ENCODE data around the gene SLC44A1.

Gene SLC44A1

GRCh38 chr9:105297442-105298075 lies 53.1 kb downstream of the SLC44A1 start:
- Histone ChIP-seq H3K27me3 (ENCODE audit: control insufficient read depth, insufficient read depth, low read length) (no peaks in the 10 kb centered on the region), H3K36me3 (ENCODE audit: control insufficient read depth, insufficient read depth, low read length) (no peaks in the 10 kb centered on the region; the same call in 1 of the 2 replicates), H3K4me1 (ENCODE audit: control insufficient read depth, insufficient read depth, low read length) (no peaks in the 10 kb centered on the region; the same call in none of the 2 replicates), H3K4me3 (ENCODE audit: low read length) (no peak overlapping the region), H3K9me3 (ENCODE audit: control insufficient read depth, insufficient read depth, low read length) (no peaks in the 10 kb centered on the region), H3K27ac (ENCODE audit: low read length) (no peak overlapping the region)
- DNase-seq (ENCODE audit: low read depth, low spot score), result no peak
- no CpG with 5 or more reads among the region's 14 CpGs for WGBS (ENCODE audit: insufficient coverage, insufficient read length)

DNA sequence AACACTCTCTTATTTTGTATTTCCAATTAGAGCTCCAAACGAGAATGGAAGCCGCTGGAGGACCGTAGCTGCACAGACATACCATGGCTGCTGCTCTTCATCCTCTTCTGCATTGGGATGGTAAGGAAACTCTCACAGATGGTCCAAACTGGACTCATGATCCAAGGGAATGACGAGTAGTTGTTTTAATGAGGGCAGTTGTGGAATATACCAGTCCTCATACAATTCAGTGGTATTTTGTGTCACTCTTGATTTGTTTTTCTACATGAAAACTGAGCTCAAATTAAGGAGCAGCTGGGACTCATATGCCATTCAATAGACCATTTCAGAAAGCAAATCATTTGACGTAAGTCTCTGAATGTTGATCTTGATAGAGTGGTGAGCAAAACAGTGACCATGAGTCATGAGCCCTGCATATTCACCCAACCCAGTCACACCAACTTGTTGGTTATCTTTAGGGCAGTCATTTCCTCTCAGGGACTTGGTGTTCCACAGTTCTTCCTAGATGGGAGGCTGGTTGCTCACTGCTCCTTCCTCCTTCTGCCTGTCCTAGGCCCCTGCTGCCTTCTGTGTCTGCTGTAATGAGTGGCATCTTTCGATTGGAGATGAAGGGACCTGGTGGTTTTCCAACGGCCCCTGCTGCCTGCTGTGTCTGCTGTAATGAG lies 54.9 kb downstream of the SLC44A1 start:
- Histone ChIP-seq H3K9me3 (ENCODE audit: control insufficient read depth, insufficient read depth, low read length) (no peaks in the 10 kb centered on the region), H3K27me3 (ENCODE audit: control insufficient read depth, insufficient read depth, low read length) (no peaks in the 10 kb centered on the region), H3K4me3 (ENCODE audit: low read length) (no peak overlapping the region), H3K4me1 (ENCODE audit: control insufficient read depth, insufficient read depth, low read length) (no peaks in the 10 kb centered on the region; the same call in none of the 2 replicates), H3K36me3 (ENCODE audit: control insufficient read depth, insufficient read depth, low read length) (no peaks in the 10 kb centered on the region; the same call in 1 of the 2 replicates), H3K27ac (ENCODE audit: low read length) (no peak overlapping the region)
- WGBS (ENCODE audit: insufficient coverage, insufficient read length), result no CpG with 5 or more reads among the region's 7 CpGs
- no peak for DNase-seq (ENCODE audit: low read depth, low spot score)

GRCh38 chr9:105302728-105303127 lies 58.3 kb downstream of the SLC44A1 start:
- Histone ChIP-seq H3K4me3 (ENCODE audit: low read length) (no peak overlapping the region), H3K9me3 (ENCODE audit: control insufficient read depth, insufficient read depth, low read length) (no peaks in the 10 kb centered on the region), H3K36me3 (ENCODE audit: control insufficient read depth, insufficient read depth, low read length) (no peaks in the 10 kb centered on the region; the same call in 1 of the 2 replicates), H3K27ac (ENCODE audit: low read length) (no peak overlapping the region), H3K27me3 (ENCODE audit: control insufficient read depth, insufficient read depth, low read length) (no peaks in the 10 kb centered on the region), H3K4me1 (ENCODE audit: control insufficient read depth, insufficient read depth, low read length) (no peaks in the 10 kb centered on the region)
- DNase-seq (ENCODE audit: low read depth, low spot score), result no peak
- WGBS (ENCODE audit: insufficient coverage, insufficient read length), result no CpG with 5 or more reads among the region's 2 CpGs

DNA sequence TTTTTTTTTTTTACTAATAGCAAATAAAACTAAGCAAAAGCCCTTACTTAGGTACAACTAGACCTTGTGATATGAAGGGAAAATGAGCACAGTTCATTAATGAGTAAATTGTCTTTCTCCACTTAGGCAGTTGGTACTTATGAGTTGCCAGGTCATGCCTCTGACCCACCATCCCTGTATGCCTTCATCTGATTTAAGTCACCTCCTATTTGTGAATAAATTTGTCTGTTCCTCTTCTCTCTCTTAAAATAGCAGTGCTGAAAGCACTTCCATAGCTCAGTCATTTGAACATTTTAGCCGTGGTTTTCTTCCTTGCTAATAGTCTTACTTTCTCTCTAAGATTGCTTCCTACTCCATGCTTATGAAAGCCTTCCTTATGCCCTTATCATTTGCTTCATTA lies 61.4 kb downstream of the SLC44A1 start:
- Histone ChIP-seq H3K4me3 (ENCODE audit: low read length) (no peak overlapping the region), H3K4me1 (ENCODE audit: control insufficient read depth, insufficient read depth, low read length) (no peaks in the 10 kb centered on the region), H3K27me3 (ENCODE audit: control insufficient read depth, insufficient read depth, low read length) (no peaks in the 10 kb centered on the region), H3K36me3 (ENCODE audit: control insufficient read depth, insufficient read depth, low read length) (no peaks in the 10 kb centered on the region), H3K9me3 (ENCODE audit: control insufficient read depth, insufficient read depth, low read length) (no peaks in the 10 kb centered on the region), H3K27ac (ENCODE audit: low read length) (no peak overlapping the region)
- WGBS (ENCODE audit: insufficient coverage, insufficient read length), result no CpG with 5 or more reads among the region's 1 CpG
- DNase-seq (ENCODE audit: low read depth, low spot score), result no peak

- no peak for DNase-seq (ENCODE audit: low read depth, low spot score)
- Histone ChIP-seq H3K27me3 (ENCODE audit: control insufficient read depth, insufficient read depth, low read length) (no peaks in the 10 kb centered on the region), H3K9me3 (ENCODE audit: control insufficient read depth, insufficient read depth, low read length) (no peaks in the 10 kb centered on the region), H3K4me1 (ENCODE audit: control insufficient read depth, insufficient read depth, low read length) (no peaks in the 10 kb centered on the region), H3K27ac (ENCODE audit: low read length) (no peak overlapping the region), H3K4me3 (ENCODE audit: low read length) (no peak overlapping the region), H3K36me3 (ENCODE audit: control insufficient read depth, insufficient read depth, low read length) (no peaks in the 10 kb centered on the region)
- WGBS (ENCODE audit: insufficient coverage, insufficient read length), result 100% methylated on average over 2 of the region's 5 CpGs
Observed at GRCh38 chr9:105306351-105307140, 62.1 kb downstream of the SLC44A1 start.

DNA sequence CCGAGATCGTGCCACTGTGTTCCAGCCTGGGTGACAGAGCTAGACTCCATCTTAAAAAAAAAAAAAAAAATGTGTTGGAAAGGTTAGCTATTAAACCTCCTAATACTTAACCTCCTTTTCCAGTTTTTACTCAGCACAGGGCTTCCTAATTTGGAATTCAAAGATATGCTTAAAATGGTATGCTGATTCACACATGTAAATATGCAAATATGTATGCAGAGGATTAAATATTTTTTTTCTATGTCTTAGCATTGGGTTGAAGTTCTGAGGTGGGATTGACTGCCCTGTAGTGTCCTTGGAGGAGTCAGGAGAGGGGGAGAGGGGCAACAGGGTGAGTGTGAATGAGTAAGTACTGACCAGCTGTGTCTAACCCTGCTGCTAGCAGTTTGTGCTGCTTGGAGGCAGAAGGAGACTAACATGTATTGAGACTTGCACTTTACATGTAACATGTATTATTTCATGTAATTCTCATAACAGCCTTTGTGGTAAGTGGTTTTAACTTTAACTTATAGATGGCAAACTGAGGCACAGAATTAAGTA lies 63.2 kb downstream of the SLC44A1 start:
- Histone ChIP-seq H3K4me1 (ENCODE audit: control insufficient read depth, insufficient read depth, low read length) (no peaks in the 10 kb centered on the region), H3K27ac (ENCODE audit: low read length) (no peak overlapping the region), H3K36me3 (ENCODE audit: control insufficient read depth, insufficient read depth, low read length) (no peaks in the 10 kb centered on the region), H3K9me3 (ENCODE audit: control insufficient read depth, insufficient read depth, low read length) (no peaks in the 10 kb centered on the region), H3K27me3 (ENCODE audit: control insufficient read depth, insufficient read depth, low read length) (no peaks in the 10 kb centered on the region), H3K4me3 (ENCODE audit: low read length) (no peak overlapping the region)
- WGBS (ENCODE audit: insufficient coverage, insufficient read length), result no CpG with 5 or more reads among the region's 2 CpGs
- DNase-seq (ENCODE audit: low read depth, low spot score), result no peak

DNA sequence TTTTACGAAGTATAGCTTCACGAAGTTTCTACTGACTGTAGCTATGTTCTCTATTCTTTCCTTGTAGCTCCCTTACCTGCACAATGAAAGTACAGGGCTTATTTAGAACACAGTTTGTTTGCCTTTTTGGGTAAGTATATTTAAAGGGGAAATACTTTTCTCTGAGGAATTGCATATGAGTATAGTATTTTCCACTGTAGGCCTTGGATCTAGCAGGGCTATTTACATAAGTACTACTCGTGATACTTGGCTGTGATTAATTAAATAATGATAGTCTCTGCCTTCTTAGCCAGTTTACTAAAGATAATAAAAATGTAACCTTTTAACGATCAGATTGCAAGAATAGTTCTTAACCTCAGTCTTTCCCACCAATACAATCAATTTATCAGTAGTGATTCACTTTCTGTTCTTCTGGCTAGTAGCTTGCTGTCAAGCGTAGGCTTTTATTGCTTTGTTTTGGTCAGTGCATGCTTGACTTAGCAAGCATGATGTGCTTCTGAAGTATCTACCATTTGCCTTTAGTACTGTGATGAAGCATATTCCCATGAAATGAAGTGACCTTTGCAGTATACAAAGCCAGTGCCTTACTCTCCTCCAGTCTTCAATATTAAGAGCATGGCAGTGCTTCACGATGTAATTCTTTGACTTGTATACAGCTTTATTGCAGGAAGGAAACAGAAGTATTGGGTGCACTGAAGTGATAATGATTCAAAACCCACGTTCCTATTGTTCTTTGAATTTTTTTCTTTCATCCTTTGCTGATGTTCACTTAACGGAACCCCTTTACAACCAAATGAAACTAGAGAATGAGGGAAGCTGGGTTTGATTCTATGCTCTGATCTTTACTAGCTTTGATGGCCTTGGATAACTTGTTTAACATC lies 64.2 kb downstream of the SLC44A1 start:
- H3K9me3 ChIP-seq (ENCODE audit: control insufficient read depth, insufficient read depth, low read length), result no peaks in the 10 kb centered on the region
- H3K4me3 ChIP-seq (ENCODE audit: low read length), result no peak overlapping the region
- no peaks in the 10 kb centered on the region for H3K36me3 ChIP-seq (ENCODE audit: control insufficient read depth, insufficient read depth, low read length)
- no peak for DNase-seq (ENCODE audit: low read depth, low spot score)
- no CpG with 5 or more reads among the region's 8 CpGs for WGBS (ENCODE audit: insufficient coverage, insufficient read length)
- no peaks in the 10 kb centered on the region for H3K27me3 ChIP-seq (ENCODE audit: control insufficient read depth, insufficient read depth, low read length)
- no peak overlapping the region for H3K27ac ChIP-seq (ENCODE audit: low read length)
- no peaks in the 10 kb centered on the region for H3K4me1 ChIP-seq (ENCODE audit: control insufficient read depth, insufficient read depth, low read length)

DNA sequence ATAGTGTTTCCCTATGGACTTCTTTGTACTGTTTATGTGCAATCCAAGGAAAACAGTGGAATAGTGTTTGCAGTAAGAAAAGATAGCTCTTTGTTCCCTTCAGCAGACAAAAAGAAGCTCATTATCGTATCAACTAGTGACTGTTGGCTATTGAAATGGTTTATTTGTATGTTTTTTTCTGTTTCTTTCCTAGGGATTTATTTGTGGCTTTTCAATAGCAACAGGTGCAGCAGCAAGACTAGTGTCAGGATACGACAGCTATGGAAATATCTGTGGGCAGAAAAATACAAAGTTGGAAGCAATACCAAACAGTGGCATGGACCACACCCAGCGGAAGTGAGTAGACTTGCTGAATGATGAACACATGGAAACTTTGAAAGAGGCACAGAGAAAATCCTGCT lies 65.1 kb downstream of the SLC44A1 start:
- no peak for DNase-seq (ENCODE audit: low read depth, low spot score)
- no CpG with 5 or more reads among the region's 3 CpGs for WGBS (ENCODE audit: insufficient coverage, insufficient read length)
- no peak overlapping the region for H3K27ac ChIP-seq (ENCODE audit: low read length)
- H3K9me3 ChIP-seq (ENCODE audit: control insufficient read depth, insufficient read depth, low read length), result no peaks in the 10 kb centered on the region
- no peaks in the 10 kb centered on the region for H3K27me3 ChIP-seq (ENCODE audit: control insufficient read depth, insufficient read depth, low read length)
- no peaks in the 10 kb centered on the region for H3K36me3 ChIP-seq (ENCODE audit: control insufficient read depth, insufficient read depth, low read length)
- no peaks in the 10 kb centered on the region for H3K4me1 ChIP-seq (ENCODE audit: control insufficient read depth, insufficient read depth, low read length)
- H3K4me3 ChIP-seq (ENCODE audit: low read length), result no peak overlapping the region

DNA sequence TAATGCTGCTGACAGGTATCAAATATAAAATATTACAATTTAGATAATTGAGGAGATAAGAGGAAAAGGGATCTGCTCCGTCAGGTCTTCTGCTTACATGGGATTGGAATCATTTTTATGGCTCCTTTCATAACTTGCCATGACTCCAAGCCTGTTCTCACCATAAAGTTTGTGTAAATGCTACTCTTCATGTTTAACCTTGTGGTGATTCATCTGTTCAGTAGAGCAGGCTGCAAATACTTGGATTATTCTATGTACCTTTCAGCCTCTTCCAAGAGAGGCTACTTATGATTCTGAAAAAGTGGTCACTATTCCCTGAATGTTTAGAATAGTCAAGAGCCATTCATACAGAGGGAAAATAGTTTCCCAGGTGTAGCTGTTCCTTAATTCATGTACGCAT lies 66.9 kb downstream of the SLC44A1 start:
- no peaks in the 10 kb centered on the region for H3K9me3 ChIP-seq (ENCODE audit: control insufficient read depth, insufficient read depth, low read length)
- no peaks in the 10 kb centered on the region for H3K36me3 ChIP-seq (ENCODE audit: control insufficient read depth, insufficient read depth, low read length)
- no peak for DNase-seq (ENCODE audit: low read depth, low spot score)
- WGBS (ENCODE audit: insufficient coverage, insufficient read length), result no CpG with 5 or more reads among the region's 2 CpGs
- H3K4me3 ChIP-seq (ENCODE audit: low read length), result no peak overlapping the region
- no peaks in the 10 kb centered on the region for H3K4me1 ChIP-seq (ENCODE audit: control insufficient read depth, insufficient read depth, low read length)
- H3K27me3 ChIP-seq (ENCODE audit: control insufficient read depth, insufficient read depth, low read length), result no peaks in the 10 kb centered on the region
- no peak overlapping the region for H3K27ac ChIP-seq (ENCODE audit: low read length)

DNA sequence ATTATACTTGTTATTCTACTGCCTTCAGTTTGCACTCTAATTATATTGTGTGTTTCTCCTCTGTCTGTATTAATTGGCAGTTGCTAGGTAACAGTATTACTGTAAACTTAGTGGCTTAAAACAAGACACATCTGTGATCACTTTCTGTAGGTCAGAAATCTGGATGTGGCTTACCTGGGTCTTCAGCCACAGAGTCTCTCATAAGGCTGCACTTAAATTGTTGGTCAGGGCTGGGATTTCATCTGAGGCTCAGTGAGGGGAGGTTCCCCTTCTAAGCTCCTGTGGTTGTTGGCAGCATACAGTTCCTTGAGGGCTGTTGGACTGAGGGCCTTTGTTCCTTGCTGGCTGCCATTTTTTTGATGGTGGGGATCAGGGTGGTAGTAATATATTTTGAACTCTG lies 68.8 kb downstream of the SLC44A1 start:
- no peak overlapping the region for H3K27ac ChIP-seq (ENCODE audit: low read length)
- H3K27me3 ChIP-seq (ENCODE audit: control insufficient read depth, insufficient read depth, low read length), result no peaks in the 10 kb centered on the region
- DNase-seq (ENCODE audit: low read depth, low spot score), result no peak
- no peaks in the 10 kb centered on the region for H3K4me1 ChIP-seq (ENCODE audit: control insufficient read depth, insufficient read depth, low read length)
- H3K9me3 ChIP-seq (ENCODE audit: control insufficient read depth, insufficient read depth, low read length), result no peaks in the 10 kb centered on the region
- H3K36me3 ChIP-seq (ENCODE audit: control insufficient read depth, insufficient read depth, low read length), result no peaks in the 10 kb centered on the region
- H3K4me3 ChIP-seq (ENCODE audit: low read length), result no peak overlapping the region

Measured in iPS DF 6.9 (cell line).